ENCODE measurements around the gene SEPTIN8. TPM values are rescaled to one million over a fixed set of nuclear protein-coding genes. Genes with fewer than 3 reads are reported as not detected.

Gene SEPTIN8, protein sequence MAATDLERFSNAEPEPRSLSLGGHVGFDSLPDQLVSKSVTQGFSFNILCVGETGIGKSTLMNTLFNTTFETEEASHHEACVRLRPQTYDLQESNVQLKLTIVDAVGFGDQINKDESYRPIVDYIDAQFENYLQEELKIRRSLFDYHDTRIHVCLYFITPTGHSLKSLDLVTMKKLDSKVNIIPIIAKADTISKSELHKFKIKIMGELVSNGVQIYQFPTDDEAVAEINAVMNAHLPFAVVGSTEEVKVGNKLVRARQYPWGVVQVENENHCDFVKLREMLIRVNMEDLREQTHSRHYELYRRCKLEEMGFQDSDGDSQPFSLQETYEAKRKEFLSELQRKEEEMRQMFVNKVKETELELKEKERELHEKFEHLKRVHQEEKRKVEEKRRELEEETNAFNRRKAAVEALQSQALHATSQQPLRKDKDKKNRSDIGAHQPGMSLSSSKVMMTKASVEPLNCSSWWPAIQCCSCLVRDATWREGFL
- 21.7 and 44.0 TPM in 2 replicates for total RNA-seq

GRCh38 chr5:132777209-132778069, at the start of gene SEPTIN8:
Gene SEPTIN8, minus strand, starts transcription at chr5:132777239. Its CDS starts 102 bp downstream, at chr5:132777137.

DNA sequence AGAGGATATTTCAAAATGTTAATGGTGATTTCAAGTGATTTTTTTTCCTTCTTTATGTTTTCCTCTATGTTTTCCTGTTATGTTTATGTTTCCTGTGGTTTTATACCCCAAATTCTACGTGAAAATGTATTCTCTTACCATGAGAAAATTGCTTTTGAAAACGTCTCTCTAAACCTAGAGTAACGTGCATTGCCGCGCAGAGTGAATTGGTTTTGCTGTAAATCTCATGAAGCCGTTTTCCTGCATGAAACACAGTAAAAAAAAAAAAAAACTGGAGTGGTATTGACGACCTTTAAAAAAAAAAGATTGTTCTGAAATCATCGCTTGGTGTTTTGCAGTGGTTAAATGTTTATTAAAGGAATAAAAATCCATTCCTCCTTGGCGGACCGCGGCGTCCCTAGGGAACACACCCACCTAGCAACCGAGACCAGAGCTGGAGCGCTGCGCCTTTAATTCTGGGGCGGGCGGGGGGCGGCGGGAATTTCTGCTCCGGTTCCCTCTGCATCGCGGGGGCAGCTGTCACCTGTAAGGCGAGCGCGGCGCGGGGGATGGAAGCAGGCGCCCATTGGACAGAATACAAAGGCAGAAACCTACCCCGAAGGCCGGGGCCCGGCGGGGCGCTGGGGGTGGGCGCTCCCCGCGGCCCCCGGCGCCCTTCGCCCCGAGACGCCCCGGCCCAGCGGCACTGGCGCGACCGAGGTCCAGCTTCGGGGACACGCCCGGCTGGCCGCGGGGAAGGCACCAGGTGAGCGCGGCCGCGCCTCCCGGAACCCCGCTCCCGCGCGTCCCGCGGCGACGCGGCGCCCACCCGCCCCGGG, 36.0 kb upstream of the SEPTIN8 start, which contains the start of gene SOWAHA:
Gene SOWAHA, plus strand, starts transcription at position 522 of the 818 bp plus-strand sequence. CDS start 320 bp downstream, outside the sequence.

GRCh38 chr5:132746954-132747615, 30.0 kb downstream of the SEPTIN8 start, which contains the start of gene CCNI2:
Gene CCNI2, plus strand, starts transcription at chr5:132747426. Its CDS starts 70 bp downstream, at chr5:132747496.

GRCh38 chr5:132736853-132737833, 39.9 kb downstream of the SEPTIN8 start, which contains the start of gene KIF3A:
Gene KIF3A, minus strand, starts transcription at chr5:132737546. Its CDS starts 127 bp downstream, at chr5:132737419.

Other genes with a start within 250 kb of the SEPTIN8 start
- not detected in 2 replicates for gene IL5, start 233.7 kb downstream of the SEPTIN8 start, total RNA-seq
- gene RAD50, start 220.3 kb downstream of the SEPTIN8 start, total RNA-seq = 11.6 and 24.3 TPM in 2 replicates
- not detected in 2 replicates for gene IL13, start 119.1 kb downstream of the SEPTIN8 start, total RNA-seq
- not detected in 2 replicates for gene IL4, start 103.2 kb downstream of the SEPTIN8 start, total RNA-seq
- 1.8 and 4.1 TPM in 2 replicates for gene KIF3A, start 39.7 kb downstream of the SEPTIN8 start, total RNA-seq
- not detected in 2 replicates for gene CCNI2, start 29.8 kb downstream of the SEPTIN8 start, total RNA-seq
- gene SOWAHA, start 36.1 kb upstream of the SEPTIN8 start, total RNA-seq = not detected in 2 replicates
- gene SHROOM1, start 53.4 kb upstream of the SEPTIN8 start, total RNA-seq = 2.6 and 5.3 TPM in 2 replicates
- under 0.01 TPM in 2 replicates for gene GDF9, start 89.2 kb upstream of the SEPTIN8 start, total RNA-seq
- gene UQCRQ, start 89.4 kb upstream of the SEPTIN8 start, total RNA-seq = 113 and 199 TPM in 2 replicates
- not detected in 2 replicates for gene LEAP2, start 96.4 kb upstream of the SEPTIN8 start, total RNA-seq
- gene AFF4, start 186.4 kb upstream of the SEPTIN8 start, total RNA-seq = 32.4 and 41.3 TPM in 2 replicates
- gene ZCCHC10, start 249.3 kb upstream of the SEPTIN8 start, total RNA-seq = 12.5 and 65.9 TPM in 2 replicates